GM19463 (cell line): ENCODE results near the gene TXNDC12.
"Not testable (repeated sequence)": the region's sequence is repeated elsewhere in the genome, so short reads cannot be mapped to it uniquely, and the experiment has no call there.

ENCODE experiments used
- ATAC-seq: cut with Tn5 transposase; IDR thresholded peaks from one replicate; pipeline ENCODE4 v1.9.1; 2021; ENCODE audit warnings: mild to moderate bottlenecking, moderate library complexity; ENCODE audit not compliant: unreplicated experiment

The TXNDC12 gene

DNA sequence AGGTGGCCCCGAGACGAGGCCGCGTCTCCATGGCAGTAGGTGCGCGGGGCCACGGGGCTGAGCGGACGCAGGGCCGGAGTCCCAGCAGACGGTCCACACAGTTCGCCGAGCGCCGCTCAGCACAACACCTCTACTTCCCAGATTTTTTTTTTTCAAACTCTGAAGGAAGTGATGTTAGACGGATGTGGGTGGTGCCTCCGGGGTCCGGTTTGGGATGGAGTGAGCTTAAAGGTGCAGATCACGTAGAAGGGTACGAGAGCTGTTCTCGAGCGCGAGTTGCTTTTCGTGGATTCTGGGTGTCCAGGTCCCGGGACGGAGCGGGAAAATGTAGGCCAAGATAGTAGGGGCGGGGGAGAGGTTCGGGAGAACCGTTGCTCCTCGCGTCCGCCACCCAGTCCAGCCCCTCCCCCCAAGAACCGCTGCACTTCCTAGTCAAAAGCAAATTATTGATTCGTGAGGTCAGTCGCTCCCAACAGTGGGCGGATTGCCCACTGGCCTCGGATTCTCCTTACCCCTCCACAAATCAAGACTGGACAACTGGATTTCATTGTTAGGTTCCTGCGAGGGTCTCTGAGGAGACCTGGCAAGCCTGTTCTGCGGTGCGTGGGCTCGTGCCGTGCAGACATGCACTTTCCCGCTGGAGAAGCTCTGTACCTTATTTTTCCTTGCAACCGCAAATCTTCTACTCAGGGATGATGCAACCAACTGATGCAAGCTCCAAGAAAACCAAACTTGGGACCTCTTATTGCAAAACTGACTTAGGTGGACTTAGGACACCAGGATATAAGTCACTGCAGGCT, at the start of gene TXNDC12:
TXNDC12 (minus strand) TSS at position 126 of the 800 bp plus-strand sequence; CDS start at position 31, 95 bp downstream.
- ATAC-seq, result no peak

GRCh38 chr1:52102336-52103013, 47.5 kb upstream of the TXNDC12 start:
- peak; percentile 73 for ATAC-seq

DNA sequence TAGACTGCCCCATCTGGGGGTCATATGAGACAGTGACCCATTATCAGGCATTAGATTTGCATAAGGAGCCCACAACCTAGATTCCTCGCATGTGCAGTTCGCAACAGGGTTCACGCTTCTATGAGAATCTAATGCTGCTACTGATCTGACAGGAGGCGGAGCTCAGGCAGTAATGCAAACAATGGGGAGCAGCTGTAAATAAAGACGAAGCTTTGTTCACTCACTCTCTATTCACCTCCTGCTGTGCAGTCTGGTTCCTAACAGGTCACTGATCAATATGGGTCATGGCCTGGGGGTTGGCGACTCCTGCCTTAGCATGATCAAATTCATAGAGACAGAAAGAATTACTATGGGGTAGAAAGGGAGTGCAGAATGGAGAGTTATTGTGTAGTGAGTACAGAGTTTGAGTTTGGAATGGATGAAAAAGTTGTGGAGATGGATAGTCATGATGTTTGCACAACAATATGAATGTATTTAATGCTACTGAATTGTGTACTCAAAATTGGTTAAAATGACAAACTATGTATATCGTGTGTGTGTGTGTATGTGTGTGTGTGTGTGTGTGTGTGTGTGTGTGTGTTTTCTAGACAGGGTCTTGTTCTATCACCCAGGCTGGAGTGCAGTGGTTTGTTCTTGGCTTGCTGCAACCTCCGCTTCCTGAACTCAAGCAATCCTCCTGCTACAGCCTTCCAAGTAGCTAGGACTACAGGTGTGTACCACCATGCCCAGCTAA, 43.3 kb upstream of the TXNDC12 start:
- no peak for ATAC-seq

GRCh38 chr1:52096216-52096615, 41.2 kb upstream of the TXNDC12 start:
- no peak for ATAC-seq

GRCh38 chr1:52094300-52094699, 39.3 kb upstream of the TXNDC12 start:
- not testable (repeated sequence) for ATAC-seq

GRCh38 chr1:52087892-52088291, 32.9 kb upstream of the TXNDC12 start:
- ATAC-seq, result not testable (repeated sequence)

- ATAC-seq, result no peak
Measured at GRCh38 chr1:52080014-52080415, 25.0 kb upstream of the TXNDC12 start.

DNA sequence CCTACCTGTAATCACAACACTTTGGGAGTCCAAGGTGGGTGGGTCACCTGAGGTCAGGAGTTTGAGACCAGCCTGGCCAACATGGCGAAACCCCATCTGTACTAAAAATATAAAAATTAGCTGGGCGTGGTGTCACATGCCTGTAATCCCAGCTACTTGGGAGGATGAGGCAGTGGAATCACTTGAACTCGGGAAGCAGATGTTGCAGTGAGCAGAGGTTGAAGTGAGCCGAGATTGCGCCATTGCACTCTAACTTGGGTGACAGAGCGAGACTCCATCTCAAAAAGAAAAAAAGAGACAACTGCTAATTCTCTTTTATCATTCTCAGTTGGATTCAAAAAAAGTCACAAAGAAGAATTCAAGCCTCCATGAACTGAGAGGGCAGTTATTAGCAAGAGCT, 22.3 kb upstream of the TXNDC12 start:
- ATAC-seq, result not testable (repeated sequence)

GRCh38 chr1:52072291-52072690, 17.3 kb upstream of the TXNDC12 start:
- no peak for ATAC-seq

DNA sequence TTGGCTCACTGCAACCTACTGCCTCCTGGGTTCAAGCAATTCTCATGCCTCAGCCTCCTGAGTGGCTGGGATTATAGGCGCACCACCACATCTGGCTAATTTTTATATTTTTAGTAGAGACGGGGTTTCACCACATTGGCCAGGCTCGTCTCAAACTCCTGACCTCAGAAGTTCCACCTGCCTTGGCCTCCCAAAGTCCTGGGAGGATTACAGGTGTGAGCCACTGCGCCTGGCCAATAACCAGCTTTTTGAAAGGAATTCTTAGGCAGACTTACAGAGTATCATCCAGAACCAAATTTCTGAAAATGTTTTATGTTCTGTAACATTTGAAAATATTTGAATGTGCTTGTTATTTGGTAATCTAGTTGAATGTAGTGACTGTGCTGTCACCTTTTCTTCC, 15.7 kb upstream of the TXNDC12 start:
- ATAC-seq, result no peak

DNA sequence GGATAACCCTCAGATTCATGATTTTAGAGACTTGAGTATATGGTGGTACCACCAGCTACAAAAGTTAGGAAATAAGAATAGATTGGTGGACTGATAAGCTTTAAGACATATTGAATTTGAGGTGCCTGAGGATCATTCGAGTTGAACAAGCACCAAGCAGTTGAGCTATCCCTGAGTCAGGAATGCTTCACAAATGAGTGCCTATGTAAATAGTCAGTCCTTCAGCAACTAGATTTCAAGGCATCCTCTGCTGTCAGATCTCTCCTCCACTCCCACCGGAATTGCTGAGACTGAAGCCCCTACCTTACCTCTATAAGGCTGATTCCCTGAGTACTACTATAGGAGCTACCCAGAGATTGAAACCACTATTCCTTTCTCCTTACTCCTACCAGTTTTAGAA, 8.2 kb upstream of the TXNDC12 start:
- no peak for ATAC-seq

DNA sequence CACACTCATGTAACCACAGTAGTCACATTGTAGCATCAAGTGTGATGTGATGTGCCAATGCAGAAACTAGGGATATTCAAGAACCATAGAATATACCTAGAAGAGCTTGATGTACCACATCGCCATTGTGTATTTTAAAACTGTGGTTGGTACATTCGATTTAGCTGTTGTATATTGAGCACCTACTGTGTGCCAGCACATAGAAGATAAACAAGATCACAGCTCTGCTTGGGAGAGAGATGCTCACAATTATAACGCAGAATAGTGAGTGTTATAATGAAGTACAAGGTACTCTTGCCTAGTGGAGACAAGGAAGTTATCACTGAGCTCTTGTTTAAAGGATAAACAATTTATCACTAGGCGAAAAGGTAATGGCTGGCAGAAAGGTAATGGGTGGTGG, 5.8 kb upstream of the TXNDC12 start:
- no peak for ATAC-seq

DNA sequence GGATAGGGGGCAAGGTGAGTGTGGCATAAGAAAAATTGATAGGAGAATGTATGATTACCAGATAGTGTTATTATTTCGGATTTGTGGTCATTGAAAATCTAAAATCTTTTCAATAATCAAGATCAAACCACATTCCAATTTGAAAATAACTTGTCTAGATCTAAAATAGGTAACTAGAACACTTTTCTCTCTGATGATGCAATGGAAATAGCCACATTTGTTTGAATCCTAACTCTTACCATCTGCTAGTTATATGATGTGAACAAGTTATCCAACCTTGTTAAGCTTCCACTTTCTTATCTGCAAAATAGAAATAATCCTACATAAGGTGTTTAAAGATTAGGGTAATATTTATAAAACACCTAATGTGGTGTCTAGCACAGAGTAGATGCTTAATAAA, 4.9 kb upstream of the TXNDC12 start:
- no peak for ATAC-seq

GRCh38 chr1:52059321-52059720, 4.3 kb upstream of the TXNDC12 start:
- no peak for ATAC-seq

DNA sequence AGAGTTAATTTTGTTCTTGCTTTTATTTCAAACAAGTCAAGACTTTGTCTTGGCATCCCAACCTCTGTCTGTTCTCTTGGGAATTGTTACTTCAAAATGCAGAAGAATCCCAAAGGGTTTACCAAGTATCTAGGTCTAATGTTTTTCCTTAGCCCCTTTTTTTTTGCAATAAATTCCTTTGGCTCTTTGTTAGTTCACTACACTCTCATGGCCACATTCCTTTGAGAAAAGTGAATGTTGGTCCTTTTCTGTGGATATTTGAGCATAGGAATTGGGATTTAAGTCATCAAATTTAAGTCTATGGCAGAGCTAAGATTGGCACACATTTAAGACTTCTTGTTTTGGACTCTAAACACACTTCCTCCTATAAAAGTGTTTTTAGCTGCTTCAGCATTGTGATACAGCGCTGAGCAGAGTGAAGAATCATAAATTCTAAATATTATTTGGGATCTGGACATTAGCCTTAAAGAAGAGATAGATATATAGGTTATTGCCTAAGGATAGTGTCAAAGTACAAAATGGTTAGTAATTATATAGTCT, 3.0 kb upstream of the TXNDC12 start:
- ATAC-seq, result no peak

DNA sequence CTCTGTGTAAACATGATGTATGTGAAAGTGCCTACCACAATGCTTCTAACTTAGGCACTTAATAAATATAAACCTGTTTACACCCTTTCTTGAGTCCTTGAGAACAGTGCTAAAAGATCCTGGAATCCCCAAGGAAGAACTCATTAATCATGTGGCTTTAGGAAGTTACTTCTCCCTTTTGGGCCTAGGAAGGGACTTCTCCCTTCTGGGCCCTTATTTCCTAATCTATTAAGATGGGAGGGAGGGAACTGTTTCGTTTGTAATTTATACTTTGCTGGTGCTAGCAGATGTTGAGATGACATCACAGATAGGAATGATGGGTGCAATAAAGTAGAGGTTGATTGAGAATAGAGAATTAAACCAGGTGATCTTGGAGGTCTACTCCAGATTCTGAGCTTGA, 2.3 kb upstream of the TXNDC12 start:
- no peak for ATAC-seq

GRCh38 chr1:52056937-52057231, 1.9 kb upstream of the TXNDC12 start:
- no peak for ATAC-seq

- ATAC-seq, result peak; percentile 78
Measured at GRCh38 chr1:52056163-52056936, 1.4 kb upstream of the TXNDC12 start, which contains the start of gene BTF3L4. TSS of gene BTF3L4 (plus strand) at chr1:52056295. CDS start at chr1:52059848, 3,553 bp downstream.

DNA sequence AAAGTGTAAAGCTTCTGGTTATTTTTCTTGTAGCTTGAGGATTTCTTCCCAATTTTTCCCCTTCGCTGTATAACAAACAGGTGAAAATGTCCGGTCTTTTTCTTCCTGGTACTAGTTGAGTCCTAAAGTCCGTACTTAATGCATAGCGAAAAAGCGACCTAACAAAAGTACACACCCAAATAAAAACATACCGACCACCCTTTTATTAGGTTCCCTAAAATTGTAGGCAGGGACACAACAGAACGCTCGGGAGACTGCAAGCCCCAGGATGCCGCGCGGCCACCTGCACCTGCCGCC, 823 bp upstream of the TXNDC12 start:
- ATAC-seq, result no peak

DNA sequence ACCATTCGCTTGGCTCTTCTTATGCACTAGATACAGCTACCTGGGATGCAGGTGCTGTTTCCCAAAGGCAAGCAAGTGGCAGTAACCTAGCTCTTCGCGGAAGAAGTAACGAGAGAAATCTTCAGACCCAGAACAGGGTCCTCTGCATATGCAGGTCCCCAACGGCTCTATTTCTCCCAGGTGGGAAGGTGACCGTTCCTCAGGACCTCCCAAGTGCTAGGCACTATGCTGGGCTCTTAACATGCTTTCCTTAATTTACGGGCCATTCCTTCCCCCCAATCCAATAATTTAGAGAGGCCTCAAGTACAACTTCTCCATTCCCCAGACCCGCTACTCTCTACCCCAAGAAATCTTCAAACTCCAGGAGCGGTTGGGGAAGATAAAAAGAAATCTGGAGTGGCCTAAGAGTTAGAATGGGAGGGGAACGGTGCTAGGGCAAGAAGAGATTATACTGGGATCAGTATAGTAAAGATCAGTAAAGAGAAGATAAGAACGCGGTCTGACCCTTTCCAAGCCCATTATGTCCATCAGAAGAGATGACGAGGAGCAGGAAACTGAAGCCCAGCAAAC, 410 bp downstream of the TXNDC12 start:
- ATAC-seq, result no peak

DNA sequence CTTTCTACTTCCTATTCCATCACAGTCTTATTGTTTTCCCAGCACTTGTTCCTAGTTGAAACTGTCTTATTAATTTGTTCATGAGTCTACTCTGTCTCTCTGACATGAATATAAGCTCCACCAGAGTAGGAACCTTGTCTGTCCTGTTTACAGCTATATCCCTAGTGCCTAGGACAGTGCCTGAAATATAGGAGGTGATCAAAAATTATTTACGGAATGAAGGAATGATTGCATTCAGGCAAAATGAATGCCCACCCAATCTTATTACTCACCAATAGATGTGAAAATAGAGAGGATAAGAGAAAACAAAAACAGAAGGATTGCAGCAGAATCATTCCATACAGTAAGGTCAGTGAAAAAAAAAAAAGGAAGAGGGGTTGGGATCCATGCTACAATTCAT, 1.1 kb downstream of the TXNDC12 start:
- no peak for ATAC-seq
